PFSK-1 (cell line): ENCODE data around the gene VPS4B.

Source experiments
- POLR2AphosphoS5 ChIP-seq: IDR thresholded peaks from 2 replicates; pipeline ENCODE4 v1.6.1; 2012; ENCODE audit warnings: low read depth, mild to moderate bottlenecking, control low read depth, low read length, moderate library complexity
- REST ChIP-seq, 2 experiments: IDR thresholded peaks; 2 replicates each; pipeline versions ENCODE4 v1.6.1 to v1.8.0; 2011 to 2012; ENCODE audit warnings: low read depth in 2 of 2, low read length in 2 of 2, control low read depth in 1 of 2, inconsistent platforms in 1 of 2, mild to moderate bottlenecking in 1 of 2, moderate library complexity in 1 of 2; ENCODE audit not compliant: insufficient read depth in 1 of 2
- TAF1 ChIP-seq: IDR thresholded peaks from 2 replicates; pipeline ENCODE4 v1.6.1; 2012; ENCODE audit warnings: low read length, control low read depth, borderline replicate concordance; ENCODE audit not compliant: insufficient read depth

- TF ChIP-seq POLR2AphosphoS5 (no peak), REST (IDR thresholded peaks at IDR 0.05; ENCODE audit: insufficient read depth in 1 of 2, low read depth in 2 of 2, low read length in 2 of 2) (no peak), TAF1 (no peak)
These were observed 27.3 kb downstream of the VPS4B start for GRCh38 chr18:63394954-63395353.
